Endothelial cell of umbilical vein (primary cell): Measurements from ENCODE around the gene TP53RK. TPM values are rescaled to one million over a fixed set of nuclear protein-coding genes. Genes with fewer than 3 reads are reported as not detected.

ENCODE experiments used
- BruUV-seq: library from RNA; stranded (reverse); fragments of 400-500 nt; replicated peaks from 2 replicates; lab custom pipeline; 2021; lab: Mats Ljungman, UMichigan
- CTCF ChIA-PET: fragments of 300-600, 350-600 bp; sonication (Branson Sonifier 250); formaldehyde crosslinking; loops from one replicate; lab custom pipeline; 2021; ENCODE audit warnings: antibody characterized with exemption, inconsistent platforms; lab: Charles Lee
- POLR2A ChIA-PET: fragments of 300-600, 350-600 bp; sonication (Branson Sonifier 250); formaldehyde crosslinking; loops from one replicate; lab custom pipeline; 2021; ENCODE audit warnings: antibody characterized with exemption, inconsistent platforms; lab: Charles Lee
- DNase-seq: peaks from one replicate; pipeline ENCODE4 v3.0.0-alpha.2; 2011; ENCODE audit warnings: low read depth, low spot score
- FAIRE-seq: peaks from 2 replicates; lab custom pipeline; 2011; peaks lifted over from hg19 to GRCh38; lab: Jason Lieb, UNC
- H2AFZ ChIP-seq: 2 replicates; pipeline ENCODE4 v1.6.0; 2012; ENCODE audit warnings: low read depth, low read length, control low read depth, inconsistent platforms
- H3K27ac ChIP-seq: 2 replicates; pipeline ENCODE4 v1.5.1; 2011; ENCODE audit warnings: low read depth, mild to moderate bottlenecking, control low read depth, low read length, moderate library complexity; ENCODE audit not compliant: insufficient read depth
- H3K27me3 ChIP-seq, 2 experiments: 2 replicates each; pipeline versions ENCODE4 v1.6.0 to v1.6.1; 2011; ENCODE audit warnings: low read length in 2 of 2, mixed read lengths in 1 of 2; ENCODE audit not compliant: control insufficient read depth in 2 of 2, insufficient read depth in 2 of 2
- H3K36me3 ChIP-seq, 2 experiments: 2 replicates in 1 of 2; 3 replicates in 1 of 2; pipeline ENCODE4 v1.5.1; 2011; ENCODE audit warnings: low read length in 2 of 2, mild to moderate bottlenecking in 1 of 2, moderate library complexity in 1 of 2; ENCODE audit not compliant: control insufficient read depth in 2 of 2, insufficient read depth in 2 of 2; ENCODE audit errors: extremely low read depth in 1 of 2
- H3K4me1 ChIP-seq: 3 replicates; pipeline ENCODE4 v1.5.1; 2011; ENCODE audit warnings: mild to moderate bottlenecking, low read length; ENCODE audit not compliant: control insufficient read depth, insufficient read depth; ENCODE audit errors: extremely low read depth
- H3K4me2 ChIP-seq: 2 replicates; pipeline ENCODE4 v1.6.1; 2011; ENCODE audit warnings: low read length, control low read depth, mixed read lengths; ENCODE audit not compliant: insufficient read depth
- H3K4me3 ChIP-seq, 3 experiments: fragments of 200-600 bp in 1 of 3; sonication (generic), shearing (Covaris generic) in 1 of 3; replicated peaks in 1 of 3; 2 replicates each; pipeline ENCODE4 v1.5.1; 2011 to 2016; ENCODE audit warnings: control low read depth in 3 of 3, low read length in 3 of 3, mild to moderate bottlenecking in 2 of 3, inconsistent platforms in 1 of 3, low read depth in 1 of 3, moderate library complexity in 1 of 3; ENCODE audit not compliant: insufficient read depth in 1 of 3
- H3K79me2 ChIP-seq: 2 replicates; pipeline ENCODE4 v1.6.0; 2012; ENCODE audit warnings: low read length, inconsistent platforms; ENCODE audit not compliant: control insufficient read depth, insufficient read depth
- H3K9ac ChIP-seq: replicated peaks from 2 replicates; pipeline ENCODE3; 2011; ENCODE audit warnings: low read length, control low read depth; ENCODE audit not compliant: insufficient read depth; ENCODE audit errors: extremely low read depth
- H3K9me1 ChIP-seq: replicated peaks from 3 replicates; pipeline ENCODE4 v1.6.0; 2011; ENCODE audit warnings: mild to moderate bottlenecking, low read length; ENCODE audit not compliant: control insufficient read depth, insufficient read depth; ENCODE audit errors: extremely low read depth
- H3K9me3 ChIP-seq: replicated peaks from 2 replicates; pipeline ENCODE4 v1.5.1; 2012; ENCODE audit warnings: low read length, inconsistent platforms; ENCODE audit not compliant: control insufficient read depth, insufficient read depth
- H4K20me1 ChIP-seq: replicated peaks from 2 replicates; pipeline ENCODE3; 2011; ENCODE audit warnings: mild to moderate bottlenecking, low read length; ENCODE audit not compliant: control insufficient read depth, insufficient read depth; ENCODE audit errors: extremely low read depth
- EZH2 ChIP-seq: IDR thresholded peaks from 2 replicates; pipeline ENCODE4 v1.6.1; 2012; ENCODE audit warnings: borderline replicate concordance, low read depth, mild to moderate bottlenecking, moderate library complexity, low read length, inconsistent platforms; ENCODE audit not compliant: severe bottlenecking
- FOS ChIP-seq: IDR thresholded peaks from 2 replicates; pipeline ENCODE4 v1.6.1; 2011; ENCODE audit warnings: mild to moderate bottlenecking, low read length, moderate library complexity, borderline replicate concordance; ENCODE audit not compliant: insufficient read depth
- GATA2 ChIP-seq: IDR thresholded peaks from 2 replicates; pipeline ENCODE4 v1.7.0; 2011; ENCODE audit warnings: low read depth, mild to moderate bottlenecking, moderate library complexity, mixed read lengths, low read length; ENCODE audit not compliant: insufficient read length, insufficient read depth
- JUN ChIP-seq: IDR thresholded peaks from 2 replicates; pipeline ENCODE4 v1.6.1; 2011; ENCODE audit warnings: borderline replicate concordance, low read depth; ENCODE audit not compliant: insufficient read length, insufficient read depth
- MYC ChIP-seq: IDR thresholded peaks from one replicate; pipeline ENCODE4 v1.6.1; 2011; ENCODE audit warnings: mild to moderate bottlenecking, low read depth, low read length
- POLR2A ChIP-seq: IDR thresholded peaks from 2 replicates; pipeline ENCODE4 v1.6.1; 2012; ENCODE audit warnings: low read depth, mild to moderate bottlenecking, control low read depth, low read length
- POLR2AphosphoS5 ChIP-seq: IDR thresholded peaks from 2 replicates; pipeline ENCODE4 v1.6.1; 2012; ENCODE audit warnings: low read depth, mild to moderate bottlenecking, control low read depth, low read length, moderate library complexity; ENCODE audit not compliant: insufficient read depth
- dilution Hi-C: fragments of 300-500 bp; cut with MboI; formaldehyde crosslinking; loops from one replicate; pipeline ENCODE4 v1.15.0; 2019; ENCODE audit warnings: low sequenced_read_pairs; ENCODE audit not compliant: extremely low pct_ligation_motif_present
- intact Hi-C: fragments of 100-400 bp; cut with micrococcal nuclease; formaldehyde crosslinking; loops from one replicate; pipeline ENCODE4 v1.10.0; 2022
- polyA plus RNA-seq, 4 experiments: library from polyadenylated mRNA; depleted of rRNA in 3 of 4; stranded (reverse) in 3 of 4; unstranded in 1 of 4; fragments of >200 nt; gene quantifications; 2 replicates each; pipeline versions ENCODE4 v1.2.1 to v1.2.3, GENCODE V29; 2011 to 2012; ENCODE audit warnings: missing spikeins in 1 of 4
- total RNA-seq: library from RNA; stranded (reverse); gene quantifications from 2 replicates; pipeline ENCODE4 v1.2.3, GENCODE V29; 2021
- TF ChIP-seq, protein P1 (sequence below): IDR thresholded peaks from 2 replicates; pipeline ENCODE4 v1.6.1; 2011; ENCODE audit not compliant: insufficient read depth, insufficient read length
- TF ChIP-seq, protein P2 (sequence below), 2 donors: IDR thresholded peaks; 1 replicate in 1 of 2; 2 replicates in 1 of 2; pipeline ENCODE4 v1.5.1; 2011; ENCODE audit warnings: low read length in 2 of 2, mild to moderate bottlenecking in 2 of 2, moderate library complexity in 2 of 2, control low read depth in 1 of 2, inconsistent platforms in 1 of 2, low read depth in 1 of 2; ENCODE audit not compliant: insufficient read depth in 1 of 2; ENCODE audit errors: extremely low read depth in 1 of 2

TP53RK gene
- total and polyA plus RNA-seq, 2 donors (not counting 3 experiments of a cell fraction or from before 2014, with no cell fraction given): 7.0 to 13.1 TPM

DNA sequence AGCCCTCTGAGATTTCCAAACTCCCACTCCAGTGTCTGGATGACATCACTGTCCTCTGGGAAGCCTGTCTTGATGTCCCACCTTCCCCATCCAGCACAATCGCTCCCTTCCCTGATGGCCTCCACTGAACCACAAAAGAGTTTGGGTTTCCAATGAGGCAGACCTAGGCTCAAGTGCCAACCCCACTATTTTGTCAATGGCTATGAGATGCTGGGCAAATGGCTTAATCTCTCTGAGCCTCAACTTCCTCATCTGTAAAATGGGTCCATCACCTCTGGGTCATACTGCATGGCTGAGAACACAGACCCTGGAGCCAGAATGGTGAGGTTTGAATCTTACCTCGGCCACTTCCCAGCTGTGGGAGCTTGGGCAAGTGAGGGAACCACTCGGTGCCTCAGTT, 49.7 kb downstream of the TP53RK start:
- Histone ChIP-seq H3K9me1 (no peaks in the 10 kb centered on the region), H3K4me1 (no peaks in the 10 kb centered on the region), H3K4me3 (no peak overlapping the region), H2AFZ (no peak overlapping the region), H3K4me2 (no peak overlapping the region), H4K20me1 (no peaks in the 10 kb centered on the region), H3K36me3 (no peaks in the 10 kb centered on the region), H3K79me2 (no peaks in the 10 kb centered on the region), H3K27me3 (no peaks in the 10 kb centered on the region), H3K27ac (no peak overlapping the region), H3K9me3 (no peaks in the 10 kb centered on the region), H3K9ac (no peak overlapping the region)
- CTCF ChIA-PET: no interaction called here
- no TSS peak for BruUV-seq
- DNase-seq: no peak
- no peak for FAIRE-seq
- POLR2A ChIA-PET: no interaction called here
- TF ChIP-seq EZH2: no peak
- dilution Hi-C loops: no loop called here
- intact Hi-C loops: no loop called here

DNA sequence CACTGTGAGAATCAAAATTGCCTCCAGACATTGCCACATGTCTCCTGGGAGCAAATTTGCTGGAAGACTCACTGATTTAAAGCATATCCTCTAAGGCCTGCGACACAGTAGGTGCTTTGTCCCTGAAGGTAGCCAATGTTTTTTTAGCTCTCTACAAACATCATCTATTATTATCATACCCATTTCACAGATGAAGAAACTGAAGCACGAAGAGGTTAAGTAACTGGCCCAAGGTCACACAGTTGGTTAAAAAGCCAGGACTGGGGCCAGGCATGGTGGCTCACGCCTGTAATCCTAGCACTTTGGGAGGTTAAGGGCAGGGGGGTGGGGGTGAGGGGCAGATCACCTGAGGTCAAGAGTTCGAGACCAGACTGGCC, 50.4 kb downstream of the TP53RK start:
- no peaks in the 10 kb centered on the region for H3K79me2 ChIP-seq
- DNase-seq: no peak
- H3K9me3 ChIP-seq: no peaks in the 10 kb centered on the region
- ChIA-PET POLR2A (no interaction called here), CTCF (no interaction called here)
- no peak overlapping the region for H3K27ac ChIP-seq
- no peak for FAIRE-seq
- no peak overlapping the region for H3K9ac ChIP-seq
- H2AFZ ChIP-seq: no peak overlapping the region
- H3K4me1 ChIP-seq: no peaks in the 10 kb centered on the region
- no peak overlapping the region for H3K4me3 ChIP-seq
- intact Hi-C loops: no loop called here
- H3K4me2 ChIP-seq: no peak overlapping the region
- no TSS peak for BruUV-seq
- TF ChIP-seq JUN (no peak), POLR2A (no peak), MYC (no peak), FOS (no peak), GATA2 (no peak), POLR2AphosphoS5 (no peak), EZH2 (no peak)
- TF ChIP-seq, protein P1, sequence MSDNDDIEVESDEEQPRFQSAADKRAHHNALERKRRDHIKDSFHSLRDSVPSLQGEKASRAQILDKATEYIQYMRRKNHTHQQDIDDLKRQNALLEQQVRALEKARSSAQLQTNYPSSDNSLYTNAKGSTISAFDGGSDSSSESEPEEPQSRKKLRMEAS: no peak
- TF ChIP-seq, protein P2, sequence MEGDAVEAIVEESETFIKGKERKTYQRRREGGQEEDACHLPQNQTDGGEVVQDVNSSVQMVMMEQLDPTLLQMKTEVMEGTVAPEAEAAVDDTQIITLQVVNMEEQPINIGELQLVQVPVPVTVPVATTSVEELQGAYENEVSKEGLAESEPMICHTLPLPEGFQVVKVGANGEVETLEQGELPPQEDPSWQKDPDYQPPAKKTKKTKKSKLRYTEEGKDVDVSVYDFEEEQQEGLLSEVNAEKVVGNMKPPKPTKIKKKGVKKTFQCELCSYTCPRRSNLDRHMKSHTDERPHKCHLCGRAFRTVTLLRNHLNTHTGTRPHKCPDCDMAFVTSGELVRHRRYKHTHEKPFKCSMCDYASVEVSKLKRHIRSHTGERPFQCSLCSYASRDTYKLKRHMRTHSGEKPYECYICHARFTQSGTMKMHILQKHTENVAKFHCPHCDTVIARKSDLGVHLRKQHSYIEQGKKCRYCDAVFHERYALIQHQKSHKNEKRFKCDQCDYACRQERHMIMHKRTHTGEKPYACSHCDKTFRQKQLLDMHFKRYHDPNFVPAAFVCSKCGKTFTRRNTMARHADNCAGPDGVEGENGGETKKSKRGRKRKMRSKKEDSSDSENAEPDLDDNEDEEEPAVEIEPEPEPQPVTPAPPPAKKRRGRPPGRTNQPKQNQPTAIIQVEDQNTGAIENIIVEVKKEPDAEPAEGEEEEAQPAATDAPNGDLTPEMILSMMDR (IDR thresholded peaks at IDR 0.05; ENCODE audit: extremely low read depth in 1 of 2, insufficient read depth in 1 of 2, low read depth in 1 of 2, low read length in 2 of 2): no peak
- no peaks in the 10 kb centered on the region for H3K36me3 ChIP-seq
- dilution Hi-C loops: no loop called here
- no peaks in the 10 kb centered on the region for H4K20me1 ChIP-seq
- H3K27me3 ChIP-seq: no peaks in the 10 kb centered on the region
- H3K9me1 ChIP-seq: no peaks in the 10 kb centered on the region
